HFF-Myc (cell line): ENCODE measurements around the gene LRRIQ3.
"Not testable (repeated sequence)": the region's sequence is repeated elsewhere in the genome, so short reads cannot be mapped to it uniquely, and the experiment has no call there.

Experiments used
- DNase-seq: peaks from one replicate; pipeline ENCODE4 v3.0.0-alpha.2; 2011; ENCODE audit warnings: low read depth; ENCODE audit errors: extremely low read depth
- H3K4me3 ChIP-seq: replicated peaks from 2 replicates; pipeline ENCODE4 v1.5.1; 2011; ENCODE audit warnings: low read depth, mild to moderate bottlenecking, control low read depth, low read length
- TF ChIP-seq, protein P1 (sequence below): IDR thresholded peaks from 2 replicates; pipeline ENCODE4 v1.5.1; 2012; ENCODE audit warnings: mild to moderate bottlenecking, low read depth, low read length, control low read depth; ENCODE audit errors: missing control alignments

The LRRIQ3 gene

DNA sequence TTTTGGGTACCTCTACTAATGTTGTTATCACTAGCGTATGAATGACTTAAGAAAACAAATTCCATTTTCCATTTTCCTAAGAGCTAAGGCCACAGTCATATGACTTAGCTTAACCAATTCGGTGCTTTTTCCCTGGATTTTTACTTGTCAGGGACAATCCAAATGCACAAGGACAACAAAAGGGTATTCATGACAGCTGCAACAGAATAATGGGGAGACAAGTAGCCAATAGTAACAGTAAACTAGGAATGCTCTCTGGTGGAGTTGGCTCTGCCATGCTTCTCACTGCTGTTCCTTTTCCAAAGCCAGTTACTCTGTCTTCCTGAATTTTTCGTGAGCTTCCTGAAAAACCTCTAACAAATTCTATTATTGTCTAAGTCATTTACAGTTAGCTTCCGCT is 52.9 kb downstream of the LRRIQ3 start:
- TF ChIP-seq, protein P1, sequence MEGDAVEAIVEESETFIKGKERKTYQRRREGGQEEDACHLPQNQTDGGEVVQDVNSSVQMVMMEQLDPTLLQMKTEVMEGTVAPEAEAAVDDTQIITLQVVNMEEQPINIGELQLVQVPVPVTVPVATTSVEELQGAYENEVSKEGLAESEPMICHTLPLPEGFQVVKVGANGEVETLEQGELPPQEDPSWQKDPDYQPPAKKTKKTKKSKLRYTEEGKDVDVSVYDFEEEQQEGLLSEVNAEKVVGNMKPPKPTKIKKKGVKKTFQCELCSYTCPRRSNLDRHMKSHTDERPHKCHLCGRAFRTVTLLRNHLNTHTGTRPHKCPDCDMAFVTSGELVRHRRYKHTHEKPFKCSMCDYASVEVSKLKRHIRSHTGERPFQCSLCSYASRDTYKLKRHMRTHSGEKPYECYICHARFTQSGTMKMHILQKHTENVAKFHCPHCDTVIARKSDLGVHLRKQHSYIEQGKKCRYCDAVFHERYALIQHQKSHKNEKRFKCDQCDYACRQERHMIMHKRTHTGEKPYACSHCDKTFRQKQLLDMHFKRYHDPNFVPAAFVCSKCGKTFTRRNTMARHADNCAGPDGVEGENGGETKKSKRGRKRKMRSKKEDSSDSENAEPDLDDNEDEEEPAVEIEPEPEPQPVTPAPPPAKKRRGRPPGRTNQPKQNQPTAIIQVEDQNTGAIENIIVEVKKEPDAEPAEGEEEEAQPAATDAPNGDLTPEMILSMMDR, result no peak
- no peak for DNase-seq
- no peak overlapping the region for H3K4me3 ChIP-seq

- H3K4me3 ChIP-seq, DNase-seq: not testable (repeated sequence)
Observed at GRCh38 chr1:74117370-74117769, 80.6 kb downstream of the LRRIQ3 start.

GRCh38 chr1:74113333-74113732 is 84.6 kb downstream of the LRRIQ3 start:
- no peak for DNase-seq
- TF ChIP-seq, protein P1, result no peak
- H3K4me3 ChIP-seq, result no peak overlapping the region

DNA sequence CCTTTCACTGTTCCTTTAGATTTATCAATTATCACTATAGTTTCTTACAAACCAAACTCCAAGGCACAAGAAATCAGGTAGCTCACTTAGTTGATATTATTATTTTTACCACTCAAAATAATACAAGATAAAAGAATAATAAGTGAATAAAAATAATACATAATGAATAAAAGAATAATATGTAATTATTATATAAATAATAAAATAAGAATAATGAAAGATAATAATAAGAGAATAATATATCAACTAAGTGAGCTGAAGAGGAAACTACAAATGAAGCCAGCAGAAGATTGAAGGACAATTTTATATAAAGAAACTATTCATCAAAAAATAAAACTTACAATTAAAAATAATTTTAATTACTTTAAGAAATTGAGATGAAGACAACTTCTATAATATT is 90.6 kb downstream of the LRRIQ3 start:
- no peak for DNase-seq
- TF ChIP-seq, protein P1, result no peak

GRCh38 chr1:74091371-74091770 is 106.6 kb downstream of the LRRIQ3 start:
- DNase-seq, result no peak
- H3K4me3 ChIP-seq, result no peak overlapping the region
- TF ChIP-seq, protein P1, result no peak

More for the DNA sequence above, 90.6 kb downstream of the LRRIQ3 start:
- no peak overlapping the region for H3K4me3 ChIP-seq

- DNase-seq, result no peak
- TF ChIP-seq, protein P1, result no peak
- no peak overlapping the region for H3K4me3 ChIP-seq
Observed at GRCh38 chr1:74083128-74083527, 114.8 kb downstream of the LRRIQ3 start.

GRCh38 chr1:74065081-74065480 is 132.9 kb downstream of the LRRIQ3 start:
- H3K4me3 ChIP-seq, result no peak overlapping the region
- DNase-seq, result no peak
- TF ChIP-seq, protein P1, result no peak

- H3K4me3 ChIP-seq, result no peak overlapping the region
- no peak for DNase-seq
- TF ChIP-seq, protein P1, result no peak
Observed at GRCh38 chr1:74057719-74058118, 140.3 kb downstream of the LRRIQ3 start.
